Measurements from ENCODE around the gene SEC24D. TPM values are rescaled to one million over a fixed set of nuclear protein-coding genes. Genes with fewer than 3 reads are reported as not detected.

Gene SEC24D
- total RNA-seq, 1 experiment from 2014 or later, result 61.5 TPM

- Mint-ChIP-seq H3K4me1 (no peaks in the 10 kb centered on the region), H3K27ac (no peak overlapping the region), H3K27me3 (ENCODE audit: low read depth) (no peaks in the 10 kb centered on the region), H3K36me3 (ENCODE audit: insufficient read depth in 1 of 3, low read depth in 3 of 3) (peaks cover 37 to 40% (median 38%) of the 10 kb centered on the region in 3 experiments), H3K9me3 (peaks cover 8% of the 10 kb centered on the region in 2 experiments; a peak in 4 of 5 replicates), H3K4me3 (no peak overlapping the region)
- no peak overlapping the region for H3K23ac ChIP-seq (ENCODE audit: insufficient read length, low read depth, low read length)
- H3K4me1 ChIP-seq (ENCODE audit: insufficient read depth, low read length), result no peaks in the 10 kb centered on the region
- H2BK5ac ChIP-seq (ENCODE audit: insufficient read length, low read length), result no peak overlapping the region
- no peaks in the 10 kb centered on the region for H3K27me3 ChIP-seq (ENCODE audit: insufficient read depth, low read length)
- H2BK20ac ChIP-seq (ENCODE audit: low read depth, low read length, poor library complexity, severe bottlenecking), result no peak overlapping the region
- no peak overlapping the region for H2AK5ac ChIP-seq (ENCODE audit: insufficient read length, low read length)
- H2BK120ac ChIP-seq (ENCODE audit: low read depth, low read length, poor library complexity, severe bottlenecking), result no peak overlapping the region
- H3K14ac ChIP-seq (ENCODE audit: insufficient read depth, low read length), result no peak overlapping the region
- H3K79me1 ChIP-seq (ENCODE audit: insufficient read depth, low read depth, low read length, poor library complexity, severe bottlenecking), result no peaks in the 10 kb centered on the region
- no peak overlapping the region for H3K4me2 ChIP-seq (ENCODE audit: insufficient read depth, insufficient read length, low read length)
- no peak overlapping the region for H4K5ac ChIP-seq (ENCODE audit: insufficient read length, low read depth, low read length)
- no peak overlapping the region for H3K18ac ChIP-seq (ENCODE audit: insufficient read length, low read depth, low read length)
- H4K8ac ChIP-seq (replicated peaks; ENCODE audit: insufficient read length, low read depth, low read length), result no peak overlapping the region
- H3T11ph ChIP-seq (ENCODE audit: low read length), result no peak overlapping the region
- H3K56ac ChIP-seq (ENCODE audit: insufficient read length, low read depth, low read length), result no peak overlapping the region
- H3K23me2 ChIP-seq (ENCODE audit: insufficient read length, low read depth, low read length, poor library complexity, severe bottlenecking), result no peaks in the 10 kb centered on the region
- H2BK15ac ChIP-seq (ENCODE audit: low read depth, low read length), result no peak overlapping the region
- no peak for TF ChIP-seq CTCF (conservative IDR thresholded peaks at IDR 0.05)
- no peak overlapping the region for H4K91ac ChIP-seq (ENCODE audit: insufficient read length, low read depth, low read length)
- H2AFZ ChIP-seq (ENCODE audit: low read length), result no peak overlapping the region
- no peaks in the 10 kb centered on the region for H3K79me2 ChIP-seq (ENCODE audit: insufficient read depth, low read length)
- DNase-seq, result no peak
- H2BK12ac ChIP-seq (ENCODE audit: insufficient read length, low read depth, low read length), result no peak overlapping the region
- H3K4ac ChIP-seq (ENCODE audit: low read depth, low read length), result no peak overlapping the region
- no peak overlapping the region for H3K27ac ChIP-seq (ENCODE audit: insufficient read length, low read depth, low read length)
- H3K9me3 ChIP-seq (ENCODE audit: control insufficient read depth, low read depth, low read length), result no peaks in the 10 kb centered on the region
- no peak overlapping the region for H3K9ac ChIP-seq (ENCODE audit: extremely low read depth, insufficient read length, low read length)
- no peaks in the 10 kb centered on the region for H4K20me1 ChIP-seq (ENCODE audit: control insufficient read depth, insufficient read depth, insufficient read length)
- no CpG with 5 or more reads among the region's 1 CpG for WGBS (ENCODE audit: extremely low coverage, insufficient read length, low lambda C conversion rate)
These were observed 48.0 kb downstream of the SEC24D start for GRCh38 chr4:118787844-118788380.
